ENCODE results near the gene UBAC2.

- TF ChIP-seq CTCF (IDR thresholded peaks at IDR 0.05) (peak in 5 of 6 experiments; percentile 31 to 73 (median 67)), POLR2A (IDR thresholded peaks at IDR 0.05) (no peak)
These were observed 65.3 kb downstream of the UBAC2 start for GRCh38 chr13:99265821-99266426.
